ENCODE results near the gene TAOK3. TPM values are rescaled to one million over a fixed set of nuclear protein-coding genes. Genes with fewer than 3 reads are reported as not detected.
A peak's percentile ranks its signal among the peaks of the same experiment; 100 is the strongest.

Gene TAOK3
- total and polyA plus RNA-seq, 2 donors: 19.8 to 33.6 TPM

DNA sequence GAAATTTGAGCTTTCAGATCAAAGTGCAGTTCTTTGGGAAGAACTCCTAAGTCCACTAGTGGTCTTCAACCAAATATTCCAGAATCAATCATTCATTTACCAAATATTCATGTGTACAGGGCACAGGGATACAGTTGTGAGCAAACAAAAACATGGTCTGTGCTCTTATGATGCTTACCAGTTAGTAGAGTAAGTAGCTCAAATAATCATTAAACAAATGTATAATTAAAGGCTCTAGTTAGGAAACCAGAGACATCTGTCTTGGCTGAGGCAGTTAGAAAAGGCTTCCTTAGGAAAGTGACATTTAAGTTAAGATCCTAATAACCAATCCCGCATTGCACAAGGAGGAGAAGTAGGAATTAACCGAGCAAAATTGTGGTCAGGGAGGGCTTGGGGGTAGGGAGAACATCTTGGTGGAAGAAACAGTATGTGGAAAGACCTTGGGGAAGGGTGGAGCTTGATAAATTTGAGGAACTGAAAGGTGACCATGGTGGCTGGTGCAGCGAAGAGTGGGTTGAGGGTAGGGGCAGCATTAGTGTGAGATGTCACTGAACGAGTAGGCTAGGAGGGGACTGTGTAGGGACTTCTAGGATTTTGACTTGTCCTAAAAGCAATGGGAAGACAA is 196.8 kb downstream of the TAOK3 start:
- Histone ChIP-seq H3K4me1 (ENCODE audit: insufficient read depth) (no peaks in the 10 kb centered on the region), H3K36me3 (ENCODE audit: insufficient read depth) (peaks cover 3% of the 10 kb centered on the region), H3K4me3 (ENCODE audit: low read depth, low read length) (no peak overlapping the region), H3K27ac (ENCODE audit: low read depth) (no peak overlapping the region)
- 85% methylated on average over 4 of the region's 4 CpGs for WGBS
- DNase-seq (ENCODE audit: extremely low spot score): no peak

DNA sequence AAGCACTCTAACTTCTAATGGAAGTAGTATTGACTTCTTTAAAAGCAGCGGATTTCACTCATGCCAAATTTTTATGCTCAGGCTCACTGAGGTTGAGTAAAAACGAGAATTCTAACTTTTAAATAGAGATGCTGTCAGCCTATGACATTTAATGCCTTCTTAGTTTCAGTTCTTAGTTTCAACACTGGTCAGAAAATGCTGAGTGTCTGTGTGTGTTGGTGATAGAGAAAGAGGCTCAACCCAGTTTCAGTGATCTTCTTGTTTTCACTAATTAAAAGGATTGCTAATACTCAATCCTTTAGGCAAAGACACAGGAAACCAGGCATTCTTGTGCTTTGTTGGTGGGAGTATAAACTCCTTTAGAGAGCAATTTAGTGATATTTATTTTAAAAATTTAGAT is 205.8 kb downstream of the TAOK3 start:
- 79% methylated on average over 2 of the region's 2 CpGs for WGBS
- Histone ChIP-seq H3K4me3 (ENCODE audit: low read depth, low read length) (no peak overlapping the region), H3K4me1 (ENCODE audit: insufficient read depth) (no peaks in the 10 kb centered on the region), H3K36me3 (ENCODE audit: insufficient read depth) (peaks cover 3% of the 10 kb centered on the region), H3K27ac (ENCODE audit: low read depth) (no peak overlapping the region)
- DNase-seq (ENCODE audit: extremely low spot score): no peak

DNA sequence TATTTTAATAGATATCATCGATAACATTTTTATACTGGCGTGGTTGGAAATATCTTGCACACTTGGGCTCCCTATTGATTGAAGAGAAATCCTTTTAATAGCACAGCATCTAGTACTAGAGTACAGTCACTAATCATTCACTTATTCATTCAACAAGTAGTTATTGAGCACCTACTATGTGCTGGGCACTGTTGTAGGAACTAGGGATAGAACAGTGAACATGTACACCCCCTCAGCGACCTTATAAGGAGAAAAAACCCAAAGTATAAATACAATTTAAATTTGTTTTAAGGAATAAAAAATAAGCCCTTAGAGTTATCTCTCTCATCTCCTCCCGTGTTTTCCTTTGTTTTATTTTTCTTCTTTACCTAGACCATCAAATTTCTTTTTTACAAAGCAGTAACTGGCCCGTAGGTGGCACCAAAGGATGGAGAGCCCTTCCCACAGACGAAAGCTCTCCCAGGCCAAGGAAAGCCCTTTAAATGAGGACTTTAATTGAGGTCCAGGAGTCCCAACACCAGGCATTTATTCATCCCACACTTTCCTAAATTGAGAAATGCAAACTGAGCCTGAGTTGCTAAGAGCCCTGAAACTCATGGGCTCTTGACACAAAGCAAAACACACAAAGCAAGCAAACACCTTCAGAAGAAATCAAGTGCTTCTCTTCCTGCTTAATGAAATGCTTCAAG is 207.8 kb downstream of the TAOK3 start:
- Histone ChIP-seq H3K4me1 (ENCODE audit: insufficient read depth) (no peaks in the 10 kb centered on the region), H3K36me3 (ENCODE audit: insufficient read depth) (peaks cover 2% of the 10 kb centered on the region), H3K27ac (ENCODE audit: low read depth) (no peak overlapping the region), H3K4me3 (ENCODE audit: low read depth, low read length) (no peak overlapping the region)
- no peak for DNase-seq (ENCODE audit: extremely low spot score)
- WGBS: 51% methylated on average over 6 of the region's 6 CpGs

DNA sequence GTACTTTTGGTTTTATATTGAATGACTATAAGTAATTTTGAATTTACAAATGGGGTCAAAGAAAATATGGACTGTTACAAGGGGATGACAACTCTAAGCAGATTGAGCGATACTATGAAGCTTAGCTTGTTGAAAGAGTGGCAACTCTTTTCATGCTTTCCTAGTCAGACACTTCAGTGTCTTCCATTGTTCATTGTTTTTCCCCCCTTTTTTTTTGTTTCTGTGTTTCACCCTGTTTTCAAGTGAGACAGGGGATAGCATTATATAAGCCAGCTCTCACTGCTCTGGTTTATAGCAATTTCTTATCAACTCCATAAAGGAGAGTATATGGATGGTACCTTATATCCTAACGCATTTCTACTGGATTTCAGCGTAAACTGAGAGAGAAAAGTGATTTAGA is 212.2 kb downstream of the TAOK3 start:
- DNase-seq (ENCODE audit: extremely low spot score): no peak
- no peak overlapping the region for H3K4me3 ChIP-seq (ENCODE audit: low read depth, low read length)
- 96% methylated on average over 3 of the region's 3 CpGs for WGBS
- H3K36me3 ChIP-seq (ENCODE audit: insufficient read depth): no peaks in the 10 kb centered on the region
- no peaks in the 10 kb centered on the region for H3K4me1 ChIP-seq (ENCODE audit: insufficient read depth)
- no peak overlapping the region for H3K27ac ChIP-seq (ENCODE audit: low read depth)

DNA sequence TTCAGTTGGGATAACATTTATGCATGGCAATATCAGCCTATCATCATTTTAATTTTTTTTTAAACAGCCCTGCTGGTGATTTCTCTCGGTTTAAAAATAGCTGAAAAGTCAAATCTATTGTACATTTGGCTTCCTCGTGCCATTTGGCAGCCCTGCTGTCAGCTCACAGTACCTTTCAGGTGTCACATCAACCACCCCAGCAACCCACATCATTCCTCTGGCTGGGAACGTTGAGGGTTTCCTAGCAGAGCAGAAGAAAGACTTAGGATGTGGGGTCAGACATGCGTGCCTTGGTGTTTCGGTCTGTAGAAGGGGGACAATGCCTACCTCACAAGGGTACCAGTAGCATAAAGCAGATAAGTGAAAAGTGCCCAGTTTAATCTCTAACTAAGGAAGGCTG is 221.0 kb downstream of the TAOK3 start:
- Histone ChIP-seq H3K27ac (ENCODE audit: low read depth) (no peak overlapping the region), H3K36me3 (ENCODE audit: insufficient read depth) (no peaks in the 10 kb centered on the region), H3K4me3 (ENCODE audit: low read depth, low read length) (no peak overlapping the region), H3K4me1 (ENCODE audit: insufficient read depth) (no peaks in the 10 kb centered on the region)
- 83% methylated on average over 5 of the region's 5 CpGs for whole genome bisulfite sequencing
- no peak for DNase-seq (ENCODE audit: extremely low spot score)

DNA sequence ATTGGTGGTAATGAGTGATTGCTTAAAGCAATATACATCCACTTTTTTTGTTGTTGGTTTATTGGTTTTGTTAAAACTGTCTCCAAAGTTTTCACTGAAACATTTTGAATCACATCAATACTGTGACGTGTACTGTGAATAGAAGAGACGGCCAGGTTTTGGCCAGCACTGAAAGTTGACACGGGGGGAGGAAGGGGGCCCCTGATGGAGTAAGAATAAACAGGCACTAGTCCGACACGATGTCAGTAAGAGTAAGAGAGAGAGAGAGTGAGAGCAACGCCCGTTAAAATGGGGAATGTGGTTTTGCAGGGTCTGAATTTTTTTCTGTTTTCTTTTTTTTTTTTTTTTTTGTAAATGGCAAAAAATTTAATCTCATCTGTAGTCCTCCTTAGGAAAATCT is 222.1 kb downstream of the TAOK3 start:
- Histone ChIP-seq H3K4me3 (ENCODE audit: low read depth, low read length) (no peak overlapping the region), H3K27ac (ENCODE audit: low read depth) (no peak overlapping the region), H3K4me1 (ENCODE audit: insufficient read depth) (no peaks in the 10 kb centered on the region), H3K36me3 (ENCODE audit: insufficient read depth) (no peaks in the 10 kb centered on the region)
- DNase-seq (ENCODE audit: extremely low spot score): no peak
- 41% methylated on average over 7 of the region's 7 CpGs for WGBS

DNA sequence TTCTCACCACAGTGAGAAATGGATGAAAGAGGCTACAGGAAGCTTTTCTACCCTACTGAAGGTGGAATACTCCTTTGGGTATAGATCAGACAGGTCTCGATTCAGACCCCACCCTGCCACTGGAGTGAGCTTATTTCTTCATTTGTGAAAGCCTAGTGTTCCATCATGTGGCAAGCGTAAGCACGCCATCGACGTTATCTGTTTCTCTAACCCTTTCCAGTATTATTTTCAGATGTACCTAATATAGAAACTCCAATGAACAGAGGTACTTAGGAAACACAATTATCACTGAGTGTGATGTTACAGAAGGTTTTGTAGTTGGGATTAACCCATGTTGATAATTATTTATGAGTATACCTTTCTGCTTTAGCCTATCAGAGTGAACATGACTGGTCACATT is 224.4 kb downstream of the TAOK3 start:
- WGBS: 92% methylated on average over 5 of the region's 5 CpGs
- no peaks in the 10 kb centered on the region for H3K4me1 ChIP-seq (ENCODE audit: insufficient read depth)
- DNase-seq (ENCODE audit: extremely low spot score): no peak
- H3K27ac ChIP-seq (ENCODE audit: low read depth): no peak overlapping the region
- no peaks in the 10 kb centered on the region for H3K36me3 ChIP-seq (ENCODE audit: insufficient read depth)
- no peak overlapping the region for H3K4me3 ChIP-seq (ENCODE audit: low read depth, low read length)

DNA sequence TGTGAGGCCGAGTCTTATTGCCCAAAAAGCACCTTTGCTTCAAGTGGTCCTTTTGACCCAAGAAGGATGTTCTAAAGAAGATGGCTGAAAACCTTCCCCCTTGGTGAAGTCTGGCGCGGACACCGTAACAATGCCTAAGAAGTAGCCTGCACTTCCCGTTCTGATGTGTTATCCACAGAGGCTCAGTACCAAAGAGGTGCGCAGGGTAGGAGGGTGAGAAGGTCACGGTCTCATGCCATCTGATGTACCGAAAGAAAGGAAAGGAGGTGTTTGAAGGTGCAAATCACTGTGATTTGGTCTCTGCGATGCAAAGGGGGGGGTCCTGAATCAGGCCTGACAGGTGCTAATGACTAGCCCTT is 226.9 kb downstream of the TAOK3 start:
- no peak for DNase-seq (ENCODE audit: extremely low spot score)
- H3K4me3 ChIP-seq (ENCODE audit: low read depth, low read length): no peak overlapping the region
- no peaks in the 10 kb centered on the region for H3K4me1 ChIP-seq (ENCODE audit: insufficient read depth)
- H3K36me3 ChIP-seq (ENCODE audit: insufficient read depth): no peaks in the 10 kb centered on the region
- H3K27ac ChIP-seq (ENCODE audit: low read depth): no peak overlapping the region
- 80% methylated on average over 9 of the region's 9 CpGs for WGBS

DNA sequence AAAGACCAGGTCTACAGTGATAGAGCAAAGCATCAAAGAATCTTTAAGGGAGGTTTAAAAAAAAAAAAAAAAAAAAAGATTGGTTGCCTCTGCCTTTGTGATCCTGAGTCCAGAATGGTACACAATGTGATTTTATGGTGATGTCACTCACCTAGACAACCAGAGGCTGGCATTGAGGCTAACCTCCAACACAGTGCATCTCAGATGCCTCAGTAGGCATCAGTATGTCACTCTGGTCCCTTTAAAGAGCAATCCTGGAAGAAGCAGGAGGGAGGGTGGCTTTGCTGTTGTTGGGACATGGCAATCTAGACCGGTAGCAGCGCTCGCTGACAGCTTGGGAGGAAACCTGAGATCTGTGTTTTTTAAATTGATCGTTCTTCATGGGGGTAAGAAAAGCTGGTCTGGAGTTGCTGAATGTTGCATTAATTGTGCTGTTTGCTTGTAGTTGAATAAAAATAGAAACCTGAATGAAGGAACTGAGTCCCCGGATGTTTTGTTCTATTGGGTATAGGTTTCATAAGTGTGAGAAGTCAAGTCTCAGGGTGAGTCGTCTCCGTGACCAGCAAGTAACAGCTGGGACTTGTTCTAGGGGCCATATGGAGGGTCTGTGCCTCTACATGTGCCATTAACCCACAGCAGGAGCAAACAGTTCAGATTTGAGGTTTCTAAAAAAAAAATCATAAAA is 227.5 kb downstream of the TAOK3 start:
- no peak for DNase-seq (ENCODE audit: extremely low spot score)
- Histone ChIP-seq H3K36me3 (ENCODE audit: insufficient read depth) (no peaks in the 10 kb centered on the region), H3K4me3 (ENCODE audit: low read depth, low read length) (no peak overlapping the region), H3K4me1 (ENCODE audit: insufficient read depth) (no peaks in the 10 kb centered on the region), H3K27ac (ENCODE audit: low read depth) (no peak overlapping the region)
- 87% methylated on average over 7 of the region's 7 CpGs for WGBS

DNA sequence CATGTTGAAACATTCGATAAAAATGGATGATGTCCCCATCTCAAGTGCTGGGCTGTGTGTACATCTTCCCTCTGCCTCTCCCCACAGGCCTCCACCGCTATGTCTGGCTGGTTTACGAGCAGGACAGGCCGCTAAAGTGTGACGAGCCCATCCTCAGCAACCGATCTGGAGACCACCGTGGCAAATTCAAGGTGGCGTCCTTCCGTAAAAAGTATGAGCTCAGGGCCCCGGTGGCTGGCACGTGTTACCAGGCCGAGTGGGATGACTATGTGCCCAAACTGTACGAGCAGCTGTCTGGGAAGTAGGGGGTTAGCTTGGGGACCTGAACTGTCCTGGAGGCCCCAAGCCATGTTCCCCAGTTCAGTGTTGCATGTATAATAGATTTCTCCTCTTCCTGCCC is 228.2 kb downstream of the TAOK3 start:
- Histone ChIP-seq H3K36me3 (ENCODE audit: insufficient read depth) (no peaks in the 10 kb centered on the region), H3K27ac (ENCODE audit: low read depth) (no peak overlapping the region), H3K4me1 (ENCODE audit: insufficient read depth) (no peaks in the 10 kb centered on the region), H3K4me3 (ENCODE audit: low read depth, low read length) (no peak overlapping the region)
- no peak for DNase-seq (ENCODE audit: extremely low spot score)
- 88% methylated on average over 13 of the region's 13 CpGs for WGBS

DNA sequence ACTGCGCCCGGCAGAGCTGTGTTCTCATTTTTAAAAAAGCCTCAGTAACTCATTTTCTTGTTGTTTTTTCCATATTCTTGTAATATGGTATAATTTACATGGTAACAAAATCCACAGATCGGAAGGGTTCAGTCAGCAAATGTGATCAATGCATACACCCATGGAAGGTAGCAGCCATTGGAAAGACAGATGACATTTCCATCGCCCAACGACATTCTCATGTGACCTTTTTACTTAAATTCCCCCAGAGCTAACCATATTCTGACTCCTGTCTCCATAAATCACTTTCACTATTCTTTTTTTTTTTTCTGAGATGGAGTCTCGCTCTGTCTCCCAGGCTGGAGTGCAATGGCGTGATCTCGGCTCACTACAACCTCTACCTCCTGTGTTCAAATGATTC is 231.9 kb downstream of the TAOK3 start:
- WGBS: 98% methylated on average over 8 of the region's 8 CpGs
- DNase-seq (ENCODE audit: extremely low spot score): no peak
- Histone ChIP-seq H3K27ac (ENCODE audit: low read depth) (no peak overlapping the region), H3K4me3 (ENCODE audit: low read depth, low read length) (no peak overlapping the region), H3K36me3 (ENCODE audit: insufficient read depth) (no peaks in the 10 kb centered on the region), H3K4me1 (ENCODE audit: insufficient read depth) (no peaks in the 10 kb centered on the region)

DNA sequence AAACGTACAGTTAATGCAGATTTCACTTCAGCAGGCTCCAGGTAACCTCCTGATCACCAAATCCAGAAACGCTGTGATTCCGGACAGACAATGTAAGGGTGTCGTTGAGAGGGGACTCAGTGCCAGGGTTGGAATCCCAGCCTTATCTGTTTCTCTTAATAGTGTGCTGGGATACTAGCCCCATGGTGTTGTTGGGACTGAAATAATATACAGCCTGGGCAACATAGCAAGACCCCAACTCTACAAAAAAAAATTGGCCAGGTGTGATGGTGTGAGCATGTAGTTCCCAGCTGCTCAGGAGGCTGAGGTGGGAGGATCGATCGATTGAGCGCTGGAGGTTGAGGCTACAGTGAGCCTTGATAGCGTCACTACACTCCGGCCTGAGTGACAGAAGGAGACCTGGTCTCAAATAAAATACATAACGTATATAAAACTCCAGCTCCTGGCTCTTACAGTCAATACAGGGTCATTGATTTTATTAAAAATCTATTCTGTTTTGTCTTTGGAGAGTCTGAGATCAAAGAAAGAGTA is 235.5 kb downstream of the TAOK3 start:
- Histone ChIP-seq H3K36me3 (ENCODE audit: insufficient read depth) (no peaks in the 10 kb centered on the region), H3K4me3 (ENCODE audit: low read depth, low read length) (peak overlapping the region; percentile 88), H3K4me1 (ENCODE audit: insufficient read depth) (peaks cover 3% of the 10 kb centered on the region), H3K27ac (ENCODE audit: low read depth) (no peak overlapping the region)
- DNase-seq (ENCODE audit: extremely low spot score): no peak
- 75% methylated on average over 10 of the region's 10 CpGs for WGBS

DNA sequence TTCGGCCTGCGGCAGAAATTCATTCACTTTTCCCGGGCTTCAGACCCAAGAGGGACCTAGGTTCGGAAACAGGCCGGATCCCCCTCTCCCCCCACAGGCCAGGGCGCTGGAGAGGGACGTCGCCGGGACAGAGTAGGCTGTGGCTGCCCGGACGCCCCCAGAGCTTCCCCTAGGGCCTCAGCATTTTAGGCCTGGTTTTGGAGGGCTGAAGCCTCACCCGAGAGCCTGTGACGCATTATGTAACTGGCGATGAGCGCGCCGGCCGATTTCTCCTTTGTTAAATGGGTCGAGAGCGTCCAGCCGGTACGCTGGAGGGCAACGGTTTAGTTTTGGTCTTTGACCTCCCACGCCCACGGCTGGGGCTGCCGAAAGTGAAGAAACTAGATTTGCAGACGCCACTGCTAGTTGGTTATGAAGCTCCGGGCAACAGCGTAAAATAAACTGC is 236.1 kb downstream of the TAOK3 start:
- no peak for DNase-seq (ENCODE audit: extremely low spot score)
- peak overlapping the region; percentile 88 for H3K4me3 ChIP-seq (ENCODE audit: low read depth, low read length)
- peaks cover 4% of the 10 kb centered on the region for H3K4me1 ChIP-seq (ENCODE audit: insufficient read depth)
- WGBS: under 1% methylated on average over 29 of the region's 29 CpGs
- H3K36me3 ChIP-seq (ENCODE audit: insufficient read depth): no peaks in the 10 kb centered on the region
- peak overlapping the region; percentile 77 for H3K27ac ChIP-seq (ENCODE audit: low read depth)
